Left renal pelvis (tissue), 4 donors: ENCODE measurements around the gene DBF4B. TPM values are rescaled to one million over a fixed set of nuclear protein-coding genes. Genes with fewer than 3 reads are reported as not detected.

Source experiments
- DNase-seq, 4 donors: peaks; one replicate each; pipeline ENCODE4 v3.0.0-alpha.2; 2013; ENCODE audit warnings: low read depth in 4 of 4, low spot score in 3 of 4
- polyA plus RNA-seq, 4 donors: library from polyadenylated mRNA; unstranded; fragments of 120-200 nt; gene quantifications; one replicate each; pipeline ENCODE4 v1.2.1, GENCODE V29; 2013; ENCODE audit not compliant: insufficient read length in 4 of 4

DBF4B gene
- polyA plus RNA-seq, 4 donors: 7.8 to 21.8 (median 11.6) TPM

GRCh38 chr17:44795421-44795820 is 87.0 kb downstream of the DBF4B start:
- no peak for DNase-seq

GRCh38 chr17:44795928-44796327 is 87.5 kb downstream of the DBF4B start:
- DNase-seq: no peak

- DNase-seq: no peak
These were observed 88.3 kb downstream of the DBF4B start for GRCh38 chr17:44796731-44797130.

GRCh38 chr17:44797802-44798201 is 89.3 kb downstream of the DBF4B start:
- no peak for DNase-seq

- DNase-seq: no peak
These were observed 89.9 kb downstream of the DBF4B start for GRCh38 chr17:44798356-44798755.

Other genes with a start within 250 kb of the DBF4B start
- 10 to 100 TPM; 43.4 to 53.8 (median 47.0) TPM for gene GPATCH8, start 205.3 kb upstream of the DBF4B start, polyA plus RNA-seq
- gene FZD2, start 151.2 kb upstream of the DBF4B start, polyA plus RNA-seq: 10 to 100 TPM; 24.1 to 53.0 (median 34.0) TPM
- gene MEIOC, start 52.2 kb upstream of the DBF4B start, polyA plus RNA-seq: 1 to 10 TPM in 3 of 4 donors, under 1 TPM in 1; 1.00 to 2.9 (median 1.9) TPM
- gene CCDC43, start 18.9 kb upstream of the DBF4B start, polyA plus RNA-seq: 10 to 100 TPM; 21.4 to 37.5 (median 34.8) TPM
- gene ADAM11, start 50.3 kb downstream of the DBF4B start, polyA plus RNA-seq: 1 to 10 TPM; 1.6 to 5.3 (median 3.5) TPM
- 10 to 100 TPM; 23.7 to 32.4 (median 25.0) TPM for gene GJC1, start 121.6 kb downstream of the DBF4B start, polyA plus RNA-seq
- gene HIGD1B, start 139.2 kb downstream of the DBF4B start, polyA plus RNA-seq: 1 to 10 TPM; 1.1 to 2.1 (median 1.2) TPM
- gene EFTUD2, start 190.8 kb downstream of the DBF4B start, polyA plus RNA-seq: 100 to 1,000 TPM in 3 of 4 donors, 10 to 100 TPM in 1; 79.4 to 119 (median 110) TPM
- 1 to 10 TPM in 1 of 4 donors, under 1 TPM in 3; 0.35 to 1.3 (median 0.67) TPM for gene GFAP, start 206.8 kb downstream of the DBF4B start, polyA plus RNA-seq
- gene KIF18B, start 239.1 kb downstream of the DBF4B start, polyA plus RNA-seq: 10 to 100 TPM in 3 of 4 donors, 1 to 10 TPM in 1; 9.9 to 18.8 (median 12.4) TPM